Activated T-cell treated with anti-CD3 and anti-CD28 coated beads, Interleukin-2, amount 50 U/mL, for 24 hours (primary cell): Measurements from ENCODE around the gene SH3RF3.

ENCODE experiments used
- DNase-seq: peaks from one replicate; pipeline ENCODE4 v3.0.0-alpha.2; 2020
- H3K27ac Mint-ChIP-seq: 2 replicates; pipeline ENCODE4 v1.8.0; 2020; ENCODE audit warnings: mild to moderate bottlenecking, mixed read lengths
- H3K27me3 Mint-ChIP-seq: 2 replicates; pipeline ENCODE4 v1.8.0; 2020; ENCODE audit warnings: mixed read lengths
- H3K36me3 Mint-ChIP-seq: 2 replicates; pipeline ENCODE4 v1.8.0; 2020; ENCODE audit warnings: low read depth, mixed read lengths
- H3K4me1 Mint-ChIP-seq: 2 replicates; pipeline ENCODE4 v1.8.0; 2020; ENCODE audit warnings: low read depth, mixed read lengths
- H3K4me3 Mint-ChIP-seq: 2 replicates; pipeline ENCODE4 v1.8.0; 2020; ENCODE audit warnings: mild to moderate bottlenecking, moderate library complexity, mixed read lengths
- H3K9me3 Mint-ChIP-seq: 2 replicates; pipeline ENCODE4 v1.8.0; 2020; ENCODE audit warnings: mixed read lengths

Gene SH3RF3

GRCh38 chr2:109510136-109511028, 381.4 kb downstream of the SH3RF3 start:
- Mint-ChIP-seq H3K36me3 (no peaks in the 10 kb centered on the region), H3K27ac (no peak overlapping the region), H3K4me1 (peaks cover 8% of the 10 kb centered on the region), H3K9me3 (no peaks in the 10 kb centered on the region), H3K4me3 (no peak overlapping the region), H3K27me3 (peaks cover 5% of the 10 kb centered on the region)
- DNase-seq: peak; percentile 84

- no peaks in the 10 kb centered on the region for H3K36me3 Mint-ChIP-seq
- peaks cover 8% of the 10 kb centered on the region for H3K4me1 Mint-ChIP-seq
- H3K9me3 Mint-ChIP-seq: no peaks in the 10 kb centered on the region
- H3K4me3 Mint-ChIP-seq: no peak overlapping the region
- H3K27ac Mint-ChIP-seq: no peak overlapping the region
- peaks cover 5% of the 10 kb centered on the region for H3K27me3 Mint-ChIP-seq
- no peak for DNase-seq
Observed at GRCh38 chr2:109511168-109511567, 382.2 kb downstream of the SH3RF3 start.

- DNase-seq: no peak
- peaks cover 8% of the 10 kb centered on the region for H3K4me1 Mint-ChIP-seq
- H3K27ac Mint-ChIP-seq: no peak overlapping the region
- H3K36me3 Mint-ChIP-seq: no peaks in the 10 kb centered on the region
- H3K9me3 Mint-ChIP-seq: no peaks in the 10 kb centered on the region
- H3K27me3 Mint-ChIP-seq: peaks cover 5% of the 10 kb centered on the region
- H3K4me3 Mint-ChIP-seq: no peak overlapping the region
Observed at GRCh38 chr2:109512076-109512475, 383.1 kb downstream of the SH3RF3 start.

- H3K27ac Mint-ChIP-seq: no peak overlapping the region
- peaks cover 8% of the 10 kb centered on the region for H3K4me1 Mint-ChIP-seq
- peaks cover 2% of the 10 kb centered on the region for H3K27me3 Mint-ChIP-seq
- H3K4me3 Mint-ChIP-seq: no peak overlapping the region
- no peak for DNase-seq
- no peaks in the 10 kb centered on the region for H3K9me3 Mint-ChIP-seq
- H3K36me3 Mint-ChIP-seq: no peaks in the 10 kb centered on the region
Observed at GRCh38 chr2:109513230-109513629, 384.2 kb downstream of the SH3RF3 start.

- no peak for DNase-seq
- Mint-ChIP-seq H3K4me1 (peaks cover 8% of the 10 kb centered on the region), H3K27ac (peak overlapping the region; percentile 13), H3K9me3 (no peaks in the 10 kb centered on the region), H3K4me3 (no peak overlapping the region), H3K36me3 (no peaks in the 10 kb centered on the region), H3K27me3 (no peaks in the 10 kb centered on the region)
Observed at GRCh38 chr2:109513749-109514588, 385.0 kb downstream of the SH3RF3 start.

GRCh38 chr2:109514857-109515256, 385.9 kb downstream of the SH3RF3 start:
- no peaks in the 10 kb centered on the region for H3K27me3 Mint-ChIP-seq
- H3K36me3 Mint-ChIP-seq: no peaks in the 10 kb centered on the region
- no peaks in the 10 kb centered on the region for H3K9me3 Mint-ChIP-seq
- no peak overlapping the region for H3K4me3 Mint-ChIP-seq
- DNase-seq: no peak
- H3K27ac Mint-ChIP-seq: no peak overlapping the region
- peaks cover 8% of the 10 kb centered on the region for H3K4me1 Mint-ChIP-seq

- DNase-seq: no peak
- Mint-ChIP-seq H3K4me1 (peaks cover 8% of the 10 kb centered on the region), H3K36me3 (no peaks in the 10 kb centered on the region), H3K4me3 (no peak overlapping the region), H3K27me3 (no peaks in the 10 kb centered on the region), H3K9me3 (no peaks in the 10 kb centered on the region), H3K27ac (no peak overlapping the region)
Observed at GRCh38 chr2:109516445-109517117, 387.6 kb downstream of the SH3RF3 start.

GRCh38 chr2:109517118-109517889, 388.3 kb downstream of the SH3RF3 start:
- H3K4me3 Mint-ChIP-seq: no peak overlapping the region
- H3K27ac Mint-ChIP-seq: no peak overlapping the region
- peaks cover 8% of the 10 kb centered on the region for H3K4me1 Mint-ChIP-seq

GRCh38 chr2:109519513-109519912, 390.5 kb downstream of the SH3RF3 start:
- Mint-ChIP-seq H3K4me3 (no peak overlapping the region), H3K9me3 (no peaks in the 10 kb centered on the region), H3K27me3 (no peaks in the 10 kb centered on the region), H3K4me1 (no peaks in the 10 kb centered on the region), H3K27ac (no peak overlapping the region), H3K36me3 (no peaks in the 10 kb centered on the region)
- DNase-seq: no peak

More at GRCh38 chr2:109517118-109517889, 388.3 kb downstream of the SH3RF3 start:
- no peaks in the 10 kb centered on the region for H3K27me3 Mint-ChIP-seq
- DNase-seq: no peak
- H3K36me3 Mint-ChIP-seq: no peaks in the 10 kb centered on the region
- no peaks in the 10 kb centered on the region for H3K9me3 Mint-ChIP-seq

GRCh38 chr2:109521233-109522062, 392.4 kb downstream of the SH3RF3 start:
- H3K4me1 Mint-ChIP-seq: no peaks in the 10 kb centered on the region
- no peaks in the 10 kb centered on the region for H3K27me3 Mint-ChIP-seq
- DNase-seq: no peak
- no peaks in the 10 kb centered on the region for H3K9me3 Mint-ChIP-seq
- no peaks in the 10 kb centered on the region for H3K36me3 Mint-ChIP-seq
- H3K4me3 Mint-ChIP-seq: no peak overlapping the region
- no peak overlapping the region for H3K27ac Mint-ChIP-seq

GRCh38 chr2:109522063-109522374, 393.0 kb downstream of the SH3RF3 start:
- Mint-ChIP-seq H3K4me1 (no peaks in the 10 kb centered on the region), H3K4me3 (no peak overlapping the region), H3K27ac (no peak overlapping the region), H3K27me3 (no peaks in the 10 kb centered on the region), H3K9me3 (no peaks in the 10 kb centered on the region), H3K36me3 (no peaks in the 10 kb centered on the region)
- no peak for DNase-seq

- Mint-ChIP-seq H3K4me3 (no peak overlapping the region), H3K9me3 (no peaks in the 10 kb centered on the region), H3K27me3 (no peaks in the 10 kb centered on the region), H3K36me3 (no peaks in the 10 kb centered on the region), H3K4me1 (no peaks in the 10 kb centered on the region), H3K27ac (no peak overlapping the region)
- no peak for DNase-seq
Observed at GRCh38 chr2:109523121-109523520, 394.1 kb downstream of the SH3RF3 start.

GRCh38 chr2:109523536-109524361, 394.7 kb downstream of the SH3RF3 start:
- Mint-ChIP-seq H3K4me1 (no peaks in the 10 kb centered on the region), H3K27me3 (no peaks in the 10 kb centered on the region), H3K9me3 (no peaks in the 10 kb centered on the region), H3K27ac (no peak overlapping the region), H3K36me3 (no peaks in the 10 kb centered on the region), H3K4me3 (no peak overlapping the region)
- no peak for DNase-seq
